Trophoblast cell (in vitro differentiated cells and primary cell): ENCODE measurements around the gene MXRA8.

Experiments used
- DNase-seq, 2 donors: peaks; one replicate each; pipeline ENCODE4 v3.0.0-alpha.2; 2016
- H2AFZ ChIP-seq: 2 replicates; pipeline ENCODE4 v1.6.1; 2013; ENCODE audit warnings: low read length, moderate library complexity, mild to moderate bottlenecking; ENCODE audit not compliant: insufficient read depth, poor library complexity
- H2AK5ac ChIP-seq: 2 replicates; pipeline ENCODE4 v1.6.1; 2013; ENCODE audit warnings: mild to moderate bottlenecking, low read length
- H2BK120ac ChIP-seq: 2 replicates; pipeline ENCODE4 v1.6.1; 2013; ENCODE audit warnings: low read length, mild to moderate bottlenecking, moderate library complexity; ENCODE audit not compliant: insufficient read depth, poor library complexity
- H2BK12ac ChIP-seq: 2 replicates; pipeline ENCODE4 v1.6.1; 2013; ENCODE audit warnings: mild to moderate bottlenecking, low read length, moderate library complexity
- H2BK5ac ChIP-seq: 2 replicates; pipeline ENCODE4 v1.6.1; 2013; ENCODE audit warnings: low read length, low read depth, moderate library complexity, mild to moderate bottlenecking; ENCODE audit not compliant: poor library complexity
- H3K14ac ChIP-seq: 2 replicates; pipeline ENCODE4 v1.6.1; 2013; ENCODE audit warnings: mild to moderate bottlenecking, low read length
- H3K18ac ChIP-seq: 2 replicates; pipeline ENCODE4 v1.6.1; 2013; ENCODE audit warnings: mild to moderate bottlenecking, low read length
- H3K23ac ChIP-seq: 2 replicates; pipeline ENCODE4 v1.6.1; 2013; ENCODE audit warnings: low read length
- H3K27ac ChIP-seq: 2 replicates; pipeline ENCODE4 v1.5.1; 2013; ENCODE audit warnings: low read depth, mild to moderate bottlenecking, inconsistent platforms, low read length, moderate library complexity
- H3K27me3 ChIP-seq: 2 replicates; pipeline ENCODE4 v1.6.1; 2013; ENCODE audit warnings: inconsistent platforms, mild to moderate bottlenecking, low read length, moderate library complexity; ENCODE audit not compliant: insufficient read depth
- H3K36me3 ChIP-seq, 2 experiments: 1 replicate in 1 of 2; 2 replicates in 1 of 2; pipeline ENCODE4 v1.6.1; 2013; ENCODE audit warnings: low read length in 2 of 2, mild to moderate bottlenecking in 2 of 2, moderate library complexity in 1 of 2; ENCODE audit not compliant: insufficient read depth in 2 of 2, control insufficient read depth in 1 of 2
- H3K4ac ChIP-seq: 2 replicates; pipeline ENCODE4 v1.6.1; 2013; ENCODE audit warnings: low read depth, mild to moderate bottlenecking, low read length, moderate library complexity
- H3K4me1 ChIP-seq, 2 experiments: 1 replicate in 1 of 2; 2 replicates in 1 of 2; pipeline ENCODE4 v1.6.1; 2013; ENCODE audit warnings: low read length in 2 of 2, mild to moderate bottlenecking in 2 of 2, moderate library complexity in 1 of 2; ENCODE audit not compliant: insufficient read depth in 2 of 2, control insufficient read depth in 1 of 2
- H3K4me2 ChIP-seq: 2 replicates; pipeline ENCODE4 v1.6.1; 2013; ENCODE audit warnings: inconsistent platforms, mild to moderate bottlenecking, low read length, moderate library complexity
- H3K4me3 ChIP-seq: 2 replicates; pipeline ENCODE4 v1.5.1; 2013; ENCODE audit warnings: mild to moderate bottlenecking, low read depth, low read length, inconsistent platforms
- H3K79me1 ChIP-seq: one replicate; pipeline ENCODE4 v1.6.1; 2013; ENCODE audit warnings: low read length
- H3K79me2 ChIP-seq: 2 replicates; pipeline ENCODE4 v1.6.1; 2013; ENCODE audit warnings: low read length, mild to moderate bottlenecking; ENCODE audit not compliant: control insufficient read depth, insufficient read depth, poor library complexity
- H3K9ac ChIP-seq: 2 replicates; pipeline ENCODE4 v1.6.1; 2013; ENCODE audit warnings: mild to moderate bottlenecking, low read length
- H3K9me3 ChIP-seq: 2 replicates; pipeline ENCODE4 v1.6.1; 2013; ENCODE audit warnings: low read depth, mild to moderate bottlenecking, control low read depth, inconsistent platforms, low read length; ENCODE audit not compliant: insufficient read depth
- H4K12ac ChIP-seq: 2 replicates; pipeline ENCODE4 v1.6.1; 2013; ENCODE audit warnings: low read depth, mild to moderate bottlenecking, low read length, moderate library complexity
- H4K8ac ChIP-seq: 2 replicates; pipeline ENCODE4 v1.6.1; 2013; ENCODE audit warnings: low read depth, mild to moderate bottlenecking, low read length, moderate library complexity
- H4K91ac ChIP-seq: one replicate; pipeline ENCODE4 v1.6.1; 2013; ENCODE audit warnings: low read depth, mild to moderate bottlenecking, low read length, moderate library complexity
- WGBS: extraction: QIAGEN DNeasy Blood & Tissue Kit; methylation state at CpG from one replicate; pipeline ENCODE4 v1.1.7; 2013; ENCODE audit warnings: missing lambda C conversion rate; ENCODE audit not compliant: insufficient read length, insufficient coverage; ENCODE audit errors: extremely low coverage; 5-methylcytosine and 5-hydroxymethylcytosine counted together

Gene MXRA8

GRCh38 chr1:1307261-1307922 is 51.0 kb downstream of the MXRA8 start:
- Histone ChIP-seq H3K27me3 (no peaks in the 10 kb centered on the region), H3K36me3 (peaks cover 29 to 30% of the 10 kb centered on the region in 2 experiments), H4K12ac (peak overlapping the region; percentile 3), H3K79me1 (peaks cover 28% of the 10 kb centered on the region), H2BK12ac (no peak overlapping the region), H2BK120ac (peak overlapping the region; percentile 43), H3K18ac (peak overlapping the region; percentile 77), H3K27ac (peak overlapping the region; percentile 77), H2AFZ (no peak overlapping the region), H4K8ac (peak overlapping the region; percentile 44), H2AK5ac (peak overlapping the region; percentile 46), H3K9ac (peak overlapping the region; percentile 81), H3K9me3 (no peaks in the 10 kb centered on the region), H3K4me3 (peak overlapping the region; percentile 89), H4K91ac (peak overlapping the region; percentile 85), H3K23ac (no peak overlapping the region), H3K4ac (peak overlapping the region; percentile 59), H3K14ac (peak overlapping the region; percentile 59), H3K79me2 (peaks cover 26% of the 10 kb centered on the region), H3K4me1 (peaks cover 47 to 52% of the 10 kb centered on the region in 2 experiments), H2BK5ac (peak overlapping the region; percentile 3), H3K4me2 (peak overlapping the region; percentile 88)
- no CpG with 5 or more reads among the region's 83 CpGs for WGBS
- DNase-seq = peak in 1 of 2 donors; percentile 51

GRCh38 chr1:1306661-1307260 is 51.6 kb downstream of the MXRA8 start:
- H3K9ac ChIP-seq = peak overlapping the region; percentile 64
- no CpG with 5 or more reads among the region's 27 CpGs for WGBS
- no peak overlapping the region for H4K8ac ChIP-seq
- H3K23ac ChIP-seq = no peak overlapping the region
- H3K27me3 ChIP-seq = no peaks in the 10 kb centered on the region
- peaks cover 26% of the 10 kb centered on the region for H3K79me2 ChIP-seq
- H2BK12ac ChIP-seq = no peak overlapping the region
- peak overlapping the region; percentile 88 for H3K4me2 ChIP-seq
- no peak overlapping the region for H2AFZ ChIP-seq
- no peak overlapping the region for H2AK5ac ChIP-seq
- peak overlapping the region; percentile 85 for H4K91ac ChIP-seq
- H2BK120ac ChIP-seq = no peak overlapping the region
- no peaks in the 10 kb centered on the region for H3K9me3 ChIP-seq
- H3K36me3 ChIP-seq = peaks cover 23 to 25% of the 10 kb centered on the region in 2 experiments
- peak overlapping the region; percentile 89 for H3K4me3 ChIP-seq
- H3K27ac ChIP-seq = no peak overlapping the region
- peaks cover 28% of the 10 kb centered on the region for H3K79me1 ChIP-seq
- no peak for DNase-seq
- no peak overlapping the region for H3K18ac ChIP-seq
- peaks cover 47 to 52% of the 10 kb centered on the region in 2 experiments for H3K4me1 ChIP-seq
- H4K12ac ChIP-seq = no peak overlapping the region
- H3K4ac ChIP-seq = peak overlapping the region; percentile 59
- H3K14ac ChIP-seq = peak overlapping the region; percentile 59
- H2BK5ac ChIP-seq = no peak overlapping the region

GRCh38 chr1:1306070-1306660 is 52.2 kb downstream of the MXRA8 start:
- peak overlapping the region; percentile 10 for H2AK5ac ChIP-seq

GRCh38 chr1:1305300-1306069 is 52.9 kb downstream of the MXRA8 start:
- peaks cover 26% of the 10 kb centered on the region for H3K79me2 ChIP-seq
- H3K79me1 ChIP-seq = peaks cover 28% of the 10 kb centered on the region
- H4K8ac ChIP-seq = peak overlapping the region; percentile 77
- H3K36me3 ChIP-seq = peaks cover 10 to 14% of the 10 kb centered on the region in 2 experiments
- peak overlapping the region; percentile 73 for H2BK5ac ChIP-seq
- peak overlapping the region; percentile 84 for H4K91ac ChIP-seq
- H3K4me3 ChIP-seq = no peak overlapping the region
- H4K12ac ChIP-seq = peak overlapping the region; percentile 51
- H3K23ac ChIP-seq = no peak overlapping the region
- H3K27me3 ChIP-seq = no peaks in the 10 kb centered on the region
- H3K4me2 ChIP-seq = peak overlapping the region; percentile 88
- H3K9ac ChIP-seq = no peak overlapping the region
- peak overlapping the region; percentile 9 for H3K4ac ChIP-seq
- peak overlapping the region; percentile 89 for H3K27ac ChIP-seq
- H3K18ac ChIP-seq = peak overlapping the region; percentile 24
- peak overlapping the region; percentile 77 for H2AK5ac ChIP-seq
- no peak for DNase-seq
- H2AFZ ChIP-seq = peak overlapping the region; percentile 50
- peak overlapping the region; percentile 62 for H2BK120ac ChIP-seq
- H3K14ac ChIP-seq = peak overlapping the region; percentile 60
- H3K9me3 ChIP-seq = no peaks in the 10 kb centered on the region
- no CpG with 5 or more reads among the region's 25 CpGs for WGBS
- H3K4me1 ChIP-seq = peaks cover 47 to 52% of the 10 kb centered on the region in 2 experiments
- peak overlapping the region; percentile 12 for H2BK12ac ChIP-seq

More at GRCh38 chr1:1306070-1306660, 52.2 kb downstream of the MXRA8 start:
- Histone ChIP-seq H3K9me3 (no peaks in the 10 kb centered on the region), H3K4me1 (peaks cover 47 to 52% of the 10 kb centered on the region in 2 experiments), H2BK12ac (no peak overlapping the region), H4K12ac (peak overlapping the region; percentile 1), H4K8ac (no peak overlapping the region), H3K14ac (peak overlapping the region; percentile 11), H2BK5ac (no peak overlapping the region), H3K9ac (peak overlapping the region; percentile 29), H2AFZ (no peak overlapping the region), H3K79me2 (peaks cover 26% of the 10 kb centered on the region), H3K27ac (peak overlapping the region; percentile 89), H3K79me1 (peaks cover 28% of the 10 kb centered on the region), H3K18ac (peak overlapping the region; percentile 7), H3K27me3 (no peaks in the 10 kb centered on the region), H3K23ac (no peak overlapping the region), H4K91ac (peak overlapping the region; percentile 36), H3K4ac (peak overlapping the region; percentile 14), H2BK120ac (no peak overlapping the region), H3K4me2 (peak overlapping the region; percentile 88), H3K4me3 (no peak overlapping the region), H3K36me3 (peaks cover 17 to 21% of the 10 kb centered on the region in 2 experiments)
- no peak for DNase-seq
- WGBS = no CpG with 5 or more reads among the region's 11 CpGs
